Colonic mucosa (tissue), 4 donors: ENCODE measurements around the gene KIF2C. TPM values are rescaled to one million over a fixed set of nuclear protein-coding genes. Genes with fewer than 3 reads are reported as not detected.
"Not testable (repeated sequence)": the region's sequence is repeated elsewhere in the genome, so short reads cannot be mapped to it uniquely, and the experiment has no call there.

Source experiments
- DNase-seq: peaks from one replicate; pipeline ENCODE4 v3.0.0-alpha.2; 2020
- H3K27ac ChIP-seq: fragments of 200-600 bp; one replicate; pipeline ENCODE4 v1.8.0; 2021
- H3K27me3 ChIP-seq: fragments of 200-600 bp; one replicate; pipeline ENCODE4 v1.8.0; 2021
- H3K36me3 ChIP-seq: fragments of 200-600 bp; one replicate; pipeline ENCODE4 v1.8.0; 2021
- H3K4me1 ChIP-seq: fragments of 200-600 bp; one replicate; pipeline ENCODE4 v1.8.0; 2021; ENCODE audit warnings: mild to moderate bottlenecking
- H3K4me3 ChIP-seq: fragments of 200-600 bp; one replicate; pipeline ENCODE4 v1.8.0; 2021
- H3K9ac ChIP-seq, 2 donors: one replicate each; pipeline ENCODE4 v1.7.0; 2013; ENCODE audit warnings: control low read depth in 2 of 2, low read depth in 2 of 2, low read length in 2 of 2
- H3K9me3 ChIP-seq: fragments of 200-600 bp; one replicate; pipeline ENCODE4 v1.8.0; 2021
- intact Hi-C: fragments of 100-400 bp; cut with DNase I; formaldehyde crosslinking; loops from one replicate; pipeline ENCODE4 v1.14.1; 2022
- total RNA-seq, 2 donors: library from RNA; stranded (reverse); fragmentation: NEBNext Ultra II Directional in 1 of 2; extraction: Animal tissue kit (Norgen Biotek cat#: 25700) in 1 of 2; gene quantifications; one replicate each; pipeline ENCODE4 v1.2.1, GENCODE V29; 2021
- TF ChIP-seq, protein P1 (sequence below): fragments of 200-600 bp; IDR thresholded peaks from one replicate; pipeline ENCODE4 v1.8.0; 2022; ENCODE audit warnings: antibody characterized with exemption, mild to moderate bottlenecking
- donor health status: healthy.
- donor health status: DM: no; HTN: no; CAD: no.
- donor health status: DM: no; HTN: no; CAD: no.

KIF2C gene
- total RNA-seq, 2 donors from 2014 or later: 13.6 to 33.2 TPM

DNA sequence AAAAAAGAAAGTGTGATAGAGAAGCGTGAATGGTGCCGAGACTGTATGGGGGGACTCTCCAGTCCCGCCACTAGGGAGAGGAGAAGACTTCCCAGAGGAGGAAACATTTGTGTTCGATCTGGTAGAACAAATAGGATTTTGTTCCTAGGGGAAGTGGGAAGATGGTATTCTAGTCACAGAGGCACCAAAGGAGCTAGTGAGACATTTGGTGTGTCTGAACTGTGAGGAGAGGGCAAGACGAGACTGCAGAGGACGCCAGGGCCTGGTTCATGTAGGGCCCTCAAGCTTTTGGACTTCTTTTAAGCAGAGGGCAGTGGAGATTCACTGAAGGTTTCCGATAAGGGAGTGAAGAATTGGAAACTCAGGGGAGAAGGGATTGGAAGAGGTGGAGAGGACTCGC is 71.6 kb downstream of the KIF2C start:
- H3K36me3 ChIP-seq: peaks cover 2% of the 10 kb centered on the region
- peaks cover 36% of the 10 kb centered on the region for H3K4me1 ChIP-seq
- no peak overlapping the region for H3K4me3 ChIP-seq
- DNase-seq: no peak
- no peaks in the 10 kb centered on the region for H3K27me3 ChIP-seq
- intact Hi-C loops: no loop called here
- H3K9me3 ChIP-seq: no peaks in the 10 kb centered on the region
- TF ChIP-seq, protein P1, sequence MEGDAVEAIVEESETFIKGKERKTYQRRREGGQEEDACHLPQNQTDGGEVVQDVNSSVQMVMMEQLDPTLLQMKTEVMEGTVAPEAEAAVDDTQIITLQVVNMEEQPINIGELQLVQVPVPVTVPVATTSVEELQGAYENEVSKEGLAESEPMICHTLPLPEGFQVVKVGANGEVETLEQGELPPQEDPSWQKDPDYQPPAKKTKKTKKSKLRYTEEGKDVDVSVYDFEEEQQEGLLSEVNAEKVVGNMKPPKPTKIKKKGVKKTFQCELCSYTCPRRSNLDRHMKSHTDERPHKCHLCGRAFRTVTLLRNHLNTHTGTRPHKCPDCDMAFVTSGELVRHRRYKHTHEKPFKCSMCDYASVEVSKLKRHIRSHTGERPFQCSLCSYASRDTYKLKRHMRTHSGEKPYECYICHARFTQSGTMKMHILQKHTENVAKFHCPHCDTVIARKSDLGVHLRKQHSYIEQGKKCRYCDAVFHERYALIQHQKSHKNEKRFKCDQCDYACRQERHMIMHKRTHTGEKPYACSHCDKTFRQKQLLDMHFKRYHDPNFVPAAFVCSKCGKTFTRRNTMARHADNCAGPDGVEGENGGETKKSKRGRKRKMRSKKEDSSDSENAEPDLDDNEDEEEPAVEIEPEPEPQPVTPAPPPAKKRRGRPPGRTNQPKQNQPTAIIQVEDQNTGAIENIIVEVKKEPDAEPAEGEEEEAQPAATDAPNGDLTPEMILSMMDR: no peak
- H3K27ac ChIP-seq: no peak overlapping the region
- H3K9ac ChIP-seq: peak overlapping the region in 1 of 2 donors; percentile 8

DNA sequence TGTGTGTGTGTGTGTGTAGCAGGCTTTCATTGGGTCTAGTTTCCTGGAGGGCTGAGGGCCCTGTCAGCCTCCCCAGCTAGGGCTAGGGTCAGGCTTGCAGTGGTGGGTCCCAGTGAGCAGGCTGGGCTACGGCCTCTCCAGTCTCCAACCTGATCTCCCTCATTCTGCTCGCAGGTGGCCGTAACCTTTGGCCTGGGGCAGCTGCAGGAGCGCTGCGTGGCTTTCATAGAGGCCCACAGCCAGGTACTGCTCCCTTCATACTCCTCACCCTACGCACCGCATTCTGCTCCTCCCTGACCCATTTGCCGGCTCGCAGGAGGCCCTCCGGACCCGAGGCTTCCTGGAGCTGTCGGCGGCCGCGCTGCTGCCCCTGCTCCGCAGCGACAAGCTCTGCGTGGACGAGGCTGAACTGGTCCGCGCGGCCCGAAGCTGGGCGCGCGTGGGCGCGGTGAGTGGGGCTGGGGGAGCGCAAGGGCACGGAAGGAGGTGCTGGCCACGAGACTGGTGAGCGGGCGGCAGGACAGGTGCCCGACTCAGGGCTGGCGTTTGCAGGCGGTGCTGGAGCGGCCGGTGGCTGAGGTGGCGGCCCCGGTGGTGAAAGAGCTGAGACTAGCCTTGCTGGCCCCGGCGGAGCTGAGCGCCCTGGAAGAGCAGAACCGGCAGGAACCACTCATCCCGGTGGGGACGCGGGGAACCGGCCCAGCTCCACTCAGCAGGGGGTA is 73.3 kb downstream of the KIF2C start:
- no peaks in the 10 kb centered on the region for H3K36me3 ChIP-seq
- H3K4me1 ChIP-seq: peaks cover 21% of the 10 kb centered on the region
- no peaks in the 10 kb centered on the region for H3K27me3 ChIP-seq
- H3K27ac ChIP-seq: peak overlapping the region; percentile 67
- no peak for DNase-seq
- TF ChIP-seq, protein P1: no peak
- H3K9me3 ChIP-seq: no peaks in the 10 kb centered on the region
- peak overlapping the region; percentile 44 for H3K4me3 ChIP-seq
- peak overlapping the region; percentile 59 to 79 for H3K9ac ChIP-seq
- intact Hi-C loops: no loop called here

DNA sequence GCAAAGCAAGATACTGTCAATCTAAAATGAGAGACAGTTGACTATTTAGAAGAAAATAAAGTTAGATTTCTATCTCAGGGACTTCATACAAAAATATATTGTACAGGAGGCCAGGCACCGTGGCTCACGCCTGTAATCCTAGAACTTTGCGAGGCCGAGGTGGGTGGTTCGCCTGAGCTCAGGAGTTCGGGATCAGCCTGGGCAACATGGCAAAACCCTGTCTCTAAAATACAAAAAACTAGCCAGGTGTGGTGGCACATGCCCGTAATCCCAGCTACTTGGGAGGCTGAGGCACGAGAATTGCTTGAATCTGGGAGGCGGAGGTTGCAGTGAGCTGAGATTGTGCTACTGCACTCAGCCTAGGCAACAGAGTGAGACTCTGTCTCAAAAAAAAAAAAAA is 76.3 kb downstream of the KIF2C start:
- H3K27me3 ChIP-seq, DNase-seq, H3K27ac ChIP-seq, intact Hi-C loops, H3K9me3 ChIP-seq, H3K9ac ChIP-seq, H3K4me3 ChIP-seq, H3K36me3 ChIP-seq, H3K4me1 ChIP-seq: not testable (repeated sequence)

DNA sequence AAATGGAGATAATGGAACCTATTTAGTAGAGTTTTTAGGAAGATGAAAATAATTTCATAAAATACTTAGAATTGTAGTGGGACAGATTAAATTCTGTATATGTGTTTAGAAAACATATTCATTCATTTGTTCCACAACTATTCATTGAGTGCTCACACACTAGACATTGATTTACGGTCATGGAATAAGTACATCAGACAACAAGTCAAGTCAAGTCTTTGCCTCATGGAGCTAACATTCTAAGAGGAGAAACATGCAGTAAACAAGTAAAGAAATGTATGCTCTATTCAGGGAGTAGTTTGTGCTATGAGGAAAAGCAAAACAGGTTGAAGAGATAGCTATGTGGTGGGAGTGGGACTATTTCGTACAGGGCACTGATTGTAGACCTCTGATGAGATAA is 77.7 kb downstream of the KIF2C start:
- no peak for DNase-seq
- Histone ChIP-seq H3K36me3 (no peaks in the 10 kb centered on the region), H3K27ac (no peak overlapping the region), H3K9me3 (no peaks in the 10 kb centered on the region), H3K9ac (no peak overlapping the region), H3K27me3 (no peaks in the 10 kb centered on the region), H3K4me3 (no peak overlapping the region), H3K4me1 (no peaks in the 10 kb centered on the region)
- intact Hi-C loops: no loop called here
- TF ChIP-seq, protein P1: no peak

Other genes with a start within 250 kb of the KIF2C start
- 10 to 100 TPM; 26.4 to 29.6 TPM for gene TMEM53, start 65.4 kb upstream of the KIF2C start, total RNA-seq
- gene ARMH1, start 65.1 kb upstream of the KIF2C start, total RNA-seq: 1 to 10 TPM; 1.3 to 5.1 TPM
- not detected for gene RNU5D-1, start 8.7 kb upstream of the KIF2C start, total RNA-seq
- gene RPS8, start 35.7 kb downstream of the KIF2C start, total RNA-seq: 1,000 to 10,000 TPM; 1,574 to 1,589 TPM
- 10 to 100 TPM; 26.0 to 58.9 TPM for gene BEST4, start 48.3 kb downstream of the KIF2C start, total RNA-seq
- gene PLK3, start 60.5 kb downstream of the KIF2C start, total RNA-seq: 1 to 10 TPM; 7.7 to 8.8 TPM
- gene DYNLT4, start 67.5 kb downstream of the KIF2C start, total RNA-seq: under 1 TPM; 0.35 to 0.56 TPM
- gene BTBD19, start 68.7 kb downstream of the KIF2C start, total RNA-seq: 1 to 10 TPM; 1.6 to 2.5 TPM
- gene PTCH2, start 103.4 kb downstream of the KIF2C start, total RNA-seq: under 1 TPM; 0.48 to 0.52 TPM
- gene EIF2B3, start 246.8 kb downstream of the KIF2C start, total RNA-seq: 10 to 100 TPM; 10.9 to 22.7 TPM